Measurements from ENCODE around the gene ADAM23. TPM values are rescaled to one million over a fixed set of nuclear protein-coding genes. Genes with fewer than 3 reads are reported as not detected.

ADAM23 gene
- total and polyA plus RNA-seq, 2 of the 13 experiments (the other 11 are each of a cell fraction or from before 2014, with no cell fraction given) = 0.04 TPM; not detected in 1

DNA sequence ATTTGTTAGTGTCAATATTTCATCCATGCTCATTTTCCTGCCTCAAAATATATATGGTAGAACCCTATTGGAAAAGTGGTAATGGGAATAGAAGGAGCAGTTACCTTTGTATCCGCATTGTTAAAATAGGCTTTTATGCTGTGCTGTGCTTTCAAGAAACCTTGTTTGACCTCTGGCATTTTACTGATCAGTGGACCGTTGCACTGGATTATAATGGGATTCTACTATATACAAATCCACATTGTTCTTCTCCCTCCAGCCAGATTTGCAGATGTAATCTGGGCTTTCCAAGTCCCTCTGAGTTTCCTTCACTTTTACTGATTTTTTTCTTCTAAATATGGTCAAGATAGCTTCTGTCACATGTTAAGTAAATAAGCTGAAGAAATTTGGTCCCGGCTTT, 175.7 kb downstream of the ADAM23 start (continued):
- no peak for TF ChIP-seq SMC3 (IDR thresholded peaks at IDR 0.05; ENCODE audit: low read length)

DNA sequence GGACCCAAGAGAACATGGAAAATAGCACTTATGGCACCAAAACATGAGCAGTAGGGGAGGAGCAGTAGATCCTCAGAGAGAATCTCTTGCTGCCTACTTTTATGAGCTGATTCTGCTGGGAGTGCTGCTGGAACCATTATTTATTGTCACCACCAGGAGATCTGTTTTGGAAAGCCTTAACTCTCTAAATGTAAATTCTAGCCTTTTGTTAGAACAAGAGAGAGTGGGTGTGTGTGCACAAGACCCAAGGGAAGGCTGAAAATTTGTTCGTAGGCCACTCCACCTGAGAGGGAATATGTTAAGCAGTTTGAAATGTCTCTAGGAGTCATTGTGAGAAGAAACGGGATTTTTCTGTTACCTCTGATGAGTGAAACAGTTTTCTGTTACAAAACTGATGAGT, 182.8 kb downstream of the ADAM23 start:
- ChIA-PET POLR2A (no interaction called here), CTCF (ENCODE audit: low intra/inter-chr PET ratio, low total read pairs) (no interaction called here)
- intact Hi-C loops (cut with micrococcal nuclease; ENCODE audit: unreplicated experiment) = no loop called here

More for the DNA sequence above, 182.8 kb downstream of the ADAM23 start:
- Histone ChIP-seq H3K9ac (ENCODE audit: insufficient read depth, low read depth, low read length) (no peak overlapping the region), H3K79me2 (ENCODE audit: insufficient read depth, low read length) (no peaks in the 10 kb centered on the region), H3K9me3 (ENCODE audit: low read length) (no peaks in the 10 kb centered on the region), H3K27me3 (ENCODE audit: control insufficient read depth in 1 of 2, insufficient read depth in 2 of 2, low read length in 2 of 2) (peaks cover 0 to 8% of the 10 kb centered on the region in 2 experiments; a peak in 1 of 5 replicates), H3K27ac (ENCODE audit: extremely low read length, insufficient read depth, low read length) (no peak overlapping the region), H3K4me3 (replicated peaks in 1 of 3; ENCODE audit: insufficient read depth in 1 of 3, low read depth in 2 of 3, low read length in 3 of 3) (no peak overlapping the region), H3K36me3 (replicated peaks in 1 of 2; ENCODE audit: control insufficient read depth in 1 of 2, insufficient read depth in 2 of 2, low read length in 2 of 2) (no peaks in the 10 kb centered on the region), H2AFZ (ENCODE audit: low read length) (no peak overlapping the region), H3K4me2 (ENCODE audit: low read depth, low read length) (no peak overlapping the region), H3K4me1 (ENCODE audit: insufficient read depth, low read length) (no peaks in the 10 kb centered on the region), H4K20me1 (ENCODE audit: insufficient read depth, low read length) (no peaks in the 10 kb centered on the region)
- no peak for FAIRE-seq
- no peak for DNase-seq (ENCODE audit: low spot score)
- WGBS (ENCODE audit: low lambda C conversion rate) = 3% methylated on average over 2 of the region's 2 CpGs
- TF ChIP-seq, protein P1, sequence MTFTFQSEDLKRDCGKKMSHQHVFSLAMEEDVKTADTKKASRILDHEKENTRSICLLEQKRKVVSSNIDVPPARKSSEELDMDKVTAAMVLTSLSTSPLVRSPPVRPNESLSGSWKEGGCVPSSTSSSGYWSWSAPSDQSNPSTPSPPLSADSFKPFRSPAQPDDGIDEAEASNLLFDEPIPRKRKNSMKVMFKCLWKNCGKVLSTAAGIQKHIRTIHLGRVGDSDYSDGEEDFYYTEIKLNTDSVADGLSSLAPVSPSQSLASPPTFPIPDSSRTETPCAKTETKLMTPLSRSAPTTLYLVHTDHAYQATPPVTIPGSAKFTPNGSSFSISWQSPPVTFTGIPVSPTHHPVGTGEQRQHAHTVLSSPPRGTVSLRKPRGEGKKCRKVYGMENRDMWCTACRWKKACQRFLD (CRISPR knock-in tag; IDR thresholded peaks at IDR 0.05; ENCODE audit: borderline replicate concordance) = no peak
- no peak for TF ChIP-seq ZNF33B (CRISPR knock-in tag; IDR thresholded peaks at IDR 0.05)
- TF ChIP-seq POLR2G (IDR thresholded peaks at IDR 0.05; ENCODE audit: low read depth, low read length) = no peak
- TF ChIP-seq ELF4 (CRISPR knock-in tag; IDR thresholded peaks at IDR 0.05; ENCODE audit: borderline replicate concordance) = no peak
- TF ChIP-seq, protein P2, sequence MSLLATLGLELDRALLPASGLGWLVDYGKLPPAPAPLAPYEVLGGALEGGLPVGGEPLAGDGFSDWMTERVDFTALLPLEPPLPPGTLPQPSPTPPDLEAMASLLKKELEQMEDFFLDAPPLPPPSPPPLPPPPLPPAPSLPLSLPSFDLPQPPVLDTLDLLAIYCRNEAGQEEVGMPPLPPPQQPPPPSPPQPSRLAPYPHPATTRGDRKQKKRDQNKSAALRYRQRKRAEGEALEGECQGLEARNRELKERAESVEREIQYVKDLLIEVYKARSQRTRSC (CRISPR knock-in tag; IDR thresholded peaks at IDR 0.05; ENCODE audit: low read depth) = no peak
- TF ChIP-seq ARID3A (IDR thresholded peaks at IDR 0.05; ENCODE audit: low read depth, low read length) = no peak
- TF ChIP-seq PRPF4 (IDR thresholded peaks at IDR 0.05; ENCODE audit: low read depth, low read length, poor library complexity, severe bottlenecking) = no peak
- TF ChIP-seq, protein P3, sequence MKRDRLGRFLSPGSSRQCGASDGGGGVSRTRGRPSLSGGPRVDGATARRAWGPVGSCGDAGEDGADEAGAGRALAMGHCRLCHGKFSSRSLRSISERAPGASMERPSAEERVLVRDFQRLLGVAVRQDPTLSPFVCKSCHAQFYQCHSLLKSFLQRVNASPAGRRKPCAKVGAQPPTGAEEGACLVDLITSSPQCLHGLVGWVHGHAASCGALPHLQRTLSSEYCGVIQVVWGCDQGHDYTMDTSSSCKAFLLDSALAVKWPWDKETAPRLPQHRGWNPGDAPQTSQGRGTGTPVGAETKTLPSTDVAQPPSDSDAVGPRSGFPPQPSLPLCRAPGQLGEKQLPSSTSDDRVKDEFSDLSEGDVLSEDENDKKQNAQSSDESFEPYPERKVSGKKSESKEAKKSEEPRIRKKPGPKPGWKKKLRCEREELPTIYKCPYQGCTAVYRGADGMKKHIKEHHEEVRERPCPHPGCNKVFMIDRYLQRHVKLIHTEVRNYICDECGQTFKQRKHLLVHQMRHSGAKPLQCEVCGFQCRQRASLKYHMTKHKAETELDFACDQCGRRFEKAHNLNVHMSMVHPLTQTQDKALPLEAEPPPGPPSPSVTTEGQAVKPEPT (CRISPR knock-in tag; IDR thresholded peaks at IDR 0.05; ENCODE audit: low read depth) = no peak
- no peak for TF ChIP-seq KDM6A (CRISPR knock-in tag; IDR thresholded peaks at IDR 0.05; ENCODE audit: low read depth)
- ATAC-seq = no peak
- no TSS peak for BruUV-seq (replicated peaks)
- in situ Hi-C loops (cut with HindIII; ENCODE audit: extremely low pct_ligation_motif_present, low pct_unique_long_range_greater_than_20kb) = no loop called here

All from HepG2 (cell line).